ENCODE measurements around the gene SLC25A29.
"Not testable (repeated sequence)": the region's sequence is repeated elsewhere in the genome, so short reads cannot be mapped to it uniquely, and the experiment has no call there.

The SLC25A29 gene

GRCh38 chr14:100306101-100306997 lies at the start of gene SLC25A29:
Gene SLC25A29, minus strand, starts transcription at chr14:100306444. Its CDS starts 212 bp downstream, at chr14:100306232.
- DNase-seq: peak; percentile 81

- DNase-seq: no peak
These were observed 44.7 kb upstream of the SLC25A29 start for GRCh38 chr14:100350986-100351385.

- DNase-seq: no peak
These were observed 44.2 kb upstream of the SLC25A29 start for GRCh38 chr14:100350276-100350926.

GRCh38 chr14:100348784-100349685 lies 42.8 kb upstream of the SLC25A29 start:
- no peak for DNase-seq

- no peak for DNase-seq
These were observed 42.0 kb upstream of the SLC25A29 start for GRCh38 chr14:100348253-100348729.

GRCh38 chr14:100346306-100347091 lies 40.3 kb upstream of the SLC25A29 start:
- DNase-seq: no peak

- no peak for DNase-seq
These were observed 39.5 kb upstream of the SLC25A29 start for GRCh38 chr14:100345711-100346110.

- not testable (repeated sequence) for DNase-seq
These were observed 38.4 kb upstream of the SLC25A29 start for GRCh38 chr14:100344657-100345056.

GRCh38 chr14:100342826-100343225 lies 36.6 kb upstream of the SLC25A29 start:
- not testable (repeated sequence) for DNase-seq

GRCh38 chr14:100342195-100342594 lies 36.0 kb upstream of the SLC25A29 start:
- no peak for DNase-seq

- no peak for DNase-seq
These were observed 35.2 kb upstream of the SLC25A29 start for GRCh38 chr14:100341301-100342031.

GRCh38 chr14:100340423-100340813 lies 34.2 kb upstream of the SLC25A29 start:
- DNase-seq: no peak

GRCh38 chr14:100339766-100340422 lies 33.6 kb upstream of the SLC25A29 start:
- no peak for DNase-seq

- DNase-seq: no peak
These were observed 30.6 kb upstream of the SLC25A29 start for GRCh38 chr14:100336618-100337530.

GRCh38 chr14:100334904-100335303 lies 28.7 kb upstream of the SLC25A29 start:
- no peak for DNase-seq

- DNase-seq: no peak
These were observed 27.6 kb upstream of the SLC25A29 start for GRCh38 chr14:100333827-100334226.

- DNase-seq: no peak
These were observed 27.1 kb upstream of the SLC25A29 start for GRCh38 chr14:100333311-100333710.

GRCh38 chr14:100332797-100333196 lies 26.6 kb upstream of the SLC25A29 start:
- no peak for DNase-seq

GRCh38 chr14:100332071-100332639 lies 25.9 kb upstream of the SLC25A29 start:
- DNase-seq: no peak

Measured in activated T-cell treated with anti-CD3 and anti-CD28 coated beads, Interleukin-2, amount 50 U/mL, for 1 hour (primary cell).